NT2/D1 (cell line): ENCODE results near the gene EPHB3.

Experiments
- SUZ12 ChIP-seq: IDR thresholded peaks from 2 replicates; pipeline ENCODE4 v1.6.1; 2011; ENCODE audit not compliant: insufficient read length, insufficient read depth; ENCODE audit errors: extremely low read depth
- YY1 ChIP-seq: IDR thresholded peaks from 2 replicates; pipeline ENCODE4 v1.6.1; 2011; ENCODE audit not compliant: insufficient read length, insufficient read depth
- ZNF274 ChIP-seq: IDR thresholded peaks from 2 replicates; pipeline ENCODE4 v1.6.1; 2011; ENCODE audit warnings: mild to moderate bottlenecking, low read depth, low read length

DNA sequence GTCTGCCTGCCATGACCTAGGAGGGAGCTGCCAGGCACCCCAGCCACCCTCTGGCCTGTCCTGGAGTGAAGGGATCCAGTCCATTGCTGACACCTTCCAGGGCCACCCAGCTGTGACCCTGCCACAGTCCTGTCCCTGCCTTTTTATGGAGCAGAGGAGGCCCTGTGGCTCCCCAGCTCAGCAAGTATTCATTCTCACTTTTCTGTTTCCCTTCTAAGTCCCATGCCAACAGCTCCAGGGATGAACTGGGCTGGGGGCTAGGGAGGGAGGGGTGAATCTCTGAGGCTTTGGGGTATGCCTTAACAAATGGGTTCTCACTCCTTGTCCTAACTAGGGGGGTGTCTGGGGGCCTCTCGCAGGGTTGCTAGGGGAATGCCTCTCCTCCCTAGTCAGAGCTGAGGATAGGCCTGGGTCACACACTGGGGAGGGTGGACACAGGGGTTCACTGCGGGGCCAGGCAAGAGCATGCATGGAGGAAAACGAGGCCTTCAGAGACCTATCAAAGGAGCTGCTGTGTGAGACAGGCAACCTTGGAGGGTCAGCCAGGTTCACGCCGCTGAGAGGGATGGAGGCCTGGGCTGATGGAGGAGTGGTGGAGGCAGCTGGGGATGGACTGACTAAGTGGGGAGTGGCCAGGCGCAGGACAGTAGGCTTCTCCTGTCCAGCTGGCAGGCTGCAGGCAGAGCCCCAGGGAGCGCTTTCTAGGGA is 31.8 kb downstream of the EPHB3 start:
- no peak for TF ChIP-seq YY1
- TF ChIP-seq ZNF274, result no peak
- no peak for TF ChIP-seq SUZ12
